ENCODE data around the gene CCDC71.

CCDC71 gene

GRCh38 chr3:49180116-49180515 is 14.0 kb upstream of the CCDC71 start:
- Histone ChIP-seq H3K9me3 (ENCODE audit: control insufficient read depth, low read depth, low read length) (no peaks in the 10 kb centered on the region), H3K9ac (ENCODE audit: low read length) (no peak overlapping the region), H3K4me3 (ENCODE audit: low read length) (no peak overlapping the region), H3K36me3 (ENCODE audit: control insufficient read depth, low read depth, low read length) (no peaks in the 10 kb centered on the region), H3K27me3 (ENCODE audit: control insufficient read depth, insufficient read depth, low read length) (no peaks in the 10 kb centered on the region), H3K27ac (ENCODE audit: low read length) (no peak overlapping the region), H3K4me1 (ENCODE audit: control insufficient read depth, low read depth, low read length) (no peaks in the 10 kb centered on the region)

GRCh38 chr3:49177073-49177472 is 10.9 kb upstream of the CCDC71 start:
- peaks cover 20% of the 10 kb centered on the region for H3K4me1 ChIP-seq (ENCODE audit: control insufficient read depth, low read depth, low read length)
- H3K27me3 ChIP-seq (ENCODE audit: control insufficient read depth, insufficient read depth, low read length): no peaks in the 10 kb centered on the region
- no peak overlapping the region for H3K27ac ChIP-seq (ENCODE audit: low read length)
- no peaks in the 10 kb centered on the region for H3K36me3 ChIP-seq (ENCODE audit: control insufficient read depth, low read depth, low read length)
- no peaks in the 10 kb centered on the region for H3K9me3 ChIP-seq (ENCODE audit: control insufficient read depth, low read depth, low read length)
- H3K4me3 ChIP-seq (ENCODE audit: low read length): no peak overlapping the region
- H3K9ac ChIP-seq (ENCODE audit: low read length): no peak overlapping the region

- Histone ChIP-seq H3K4me3 (ENCODE audit: low read length) (no peak overlapping the region), H3K36me3 (ENCODE audit: control insufficient read depth, low read depth, low read length) (no peaks in the 10 kb centered on the region), H3K9me3 (ENCODE audit: control insufficient read depth, low read depth, low read length) (no peaks in the 10 kb centered on the region), H3K4me1 (ENCODE audit: control insufficient read depth, low read depth, low read length) (peaks cover 27% of the 10 kb centered on the region), H3K27me3 (ENCODE audit: control insufficient read depth, insufficient read depth, low read length) (no peaks in the 10 kb centered on the region), H3K27ac (ENCODE audit: low read length) (no peak overlapping the region), H3K9ac (ENCODE audit: low read length) (no peak overlapping the region)
These were observed 9.4 kb upstream of the CCDC71 start for GRCh38 chr3:49175530-49175929.

GRCh38 chr3:49174397-49174985 is 8.4 kb upstream of the CCDC71 start:
- H3K9ac ChIP-seq (ENCODE audit: low read length): peak overlapping the region; percentile 24
- H3K27ac ChIP-seq (ENCODE audit: low read length): no peak overlapping the region
- H3K4me3 ChIP-seq (ENCODE audit: low read length): peak overlapping the region; percentile 23
- H3K9me3 ChIP-seq (ENCODE audit: control insufficient read depth, low read depth, low read length): no peaks in the 10 kb centered on the region
- H3K4me1 ChIP-seq (ENCODE audit: control insufficient read depth, low read depth, low read length): peaks cover 28% of the 10 kb centered on the region
- no peaks in the 10 kb centered on the region for H3K36me3 ChIP-seq (ENCODE audit: control insufficient read depth, low read depth, low read length)
- H3K27me3 ChIP-seq (ENCODE audit: control insufficient read depth, insufficient read depth, low read length): no peaks in the 10 kb centered on the region

- H3K27ac ChIP-seq (ENCODE audit: low read length): peak overlapping the region; percentile 15
- H3K36me3 ChIP-seq (ENCODE audit: control insufficient read depth, low read depth, low read length): no peaks in the 10 kb centered on the region
- peak overlapping the region; percentile 24 for H3K9ac ChIP-seq (ENCODE audit: low read length)
- H3K27me3 ChIP-seq (ENCODE audit: control insufficient read depth, insufficient read depth, low read length): no peaks in the 10 kb centered on the region
- H3K4me3 ChIP-seq (ENCODE audit: low read length): peak overlapping the region; percentile 23
- H3K4me1 ChIP-seq (ENCODE audit: control insufficient read depth, low read depth, low read length): peaks cover 28% of the 10 kb centered on the region
- no peaks in the 10 kb centered on the region for H3K9me3 ChIP-seq (ENCODE audit: control insufficient read depth, low read depth, low read length)
These were observed 7.7 kb upstream of the CCDC71 start for GRCh38 chr3:49173792-49174170.

GRCh38 chr3:49173116-49173791 is 7.1 kb upstream of the CCDC71 start:
- H3K27me3 ChIP-seq (ENCODE audit: control insufficient read depth, insufficient read depth, low read length): no peaks in the 10 kb centered on the region
- no peaks in the 10 kb centered on the region for H3K36me3 ChIP-seq (ENCODE audit: control insufficient read depth, low read depth, low read length)
- H3K4me1 ChIP-seq (ENCODE audit: control insufficient read depth, low read depth, low read length): peaks cover 28% of the 10 kb centered on the region
- peak overlapping the region; percentile 29 for H3K27ac ChIP-seq (ENCODE audit: low read length)
- peak overlapping the region; percentile 24 for H3K9ac ChIP-seq (ENCODE audit: low read length)
- no peaks in the 10 kb centered on the region for H3K9me3 ChIP-seq (ENCODE audit: control insufficient read depth, low read depth, low read length)
- H3K4me3 ChIP-seq (ENCODE audit: low read length): peak overlapping the region; percentile 23

GRCh38 chr3:49172551-49173041 is 6.5 kb upstream of the CCDC71 start:
- Histone ChIP-seq H3K4me3 (ENCODE audit: low read length) (peak overlapping the region; percentile 83), H3K9me3 (ENCODE audit: control insufficient read depth, low read depth, low read length) (no peaks in the 10 kb centered on the region), H3K27ac (ENCODE audit: low read length) (no peak overlapping the region), H3K36me3 (ENCODE audit: control insufficient read depth, low read depth, low read length) (no peaks in the 10 kb centered on the region), H3K9ac (ENCODE audit: low read length) (no peak overlapping the region), H3K27me3 (ENCODE audit: control insufficient read depth, insufficient read depth, low read length) (no peaks in the 10 kb centered on the region), H3K4me1 (ENCODE audit: control insufficient read depth, low read depth, low read length) (peaks cover 28% of the 10 kb centered on the region)

GRCh38 chr3:49171775-49172500 is 5.8 kb upstream of the CCDC71 start:
- no peak overlapping the region for H3K27ac ChIP-seq (ENCODE audit: low read length)
- H3K27me3 ChIP-seq (ENCODE audit: control insufficient read depth, insufficient read depth, low read length): no peaks in the 10 kb centered on the region
- H3K4me1 ChIP-seq (ENCODE audit: control insufficient read depth, low read depth, low read length): peaks cover 28% of the 10 kb centered on the region
- H3K9ac ChIP-seq (ENCODE audit: low read length): peak overlapping the region; percentile 57
- no peaks in the 10 kb centered on the region for H3K9me3 ChIP-seq (ENCODE audit: control insufficient read depth, low read depth, low read length)
- H3K4me3 ChIP-seq (ENCODE audit: low read length): peak overlapping the region; percentile 83
- no peaks in the 10 kb centered on the region for H3K36me3 ChIP-seq (ENCODE audit: control insufficient read depth, low read depth, low read length)

GRCh38 chr3:49171119-49171774 is 5.1 kb upstream of the CCDC71 start, which contains the start of gene KLHDC8B:
KLHDC8B (plus strand) TSS chr3:49171598; CDS start chr3:49172770, 1,172 bp downstream.
- Histone ChIP-seq H3K9ac (ENCODE audit: low read length) (peak within 1 kb of the TSS; percentile 57), H3K4me3 (ENCODE audit: low read length) (peak within 1 kb of the TSS; percentile 83), H3K27me3 (ENCODE audit: control insufficient read depth, insufficient read depth, low read length) (no peaks in the 10 kb centered on the region), H3K9me3 (ENCODE audit: control insufficient read depth, low read depth, low read length) (no peaks in the 10 kb centered on the region), H3K4me1 (ENCODE audit: control insufficient read depth, low read depth, low read length) (peaks cover 33% of the 10 kb centered on the region), H3K27ac (ENCODE audit: low read length) (no peak within 1 kb of the TSS), H3K36me3 (ENCODE audit: control insufficient read depth, low read depth, low read length) (no peaks in the 10 kb centered on the region)

GRCh38 chr3:49170744-49171118 is 4.6 kb upstream of the CCDC71 start:
- H3K27ac ChIP-seq (ENCODE audit: low read length): no peak overlapping the region
- H3K4me3 ChIP-seq (ENCODE audit: low read length): peak overlapping the region; percentile 83
- no peaks in the 10 kb centered on the region for H3K27me3 ChIP-seq (ENCODE audit: control insufficient read depth, insufficient read depth, low read length)
- no peaks in the 10 kb centered on the region for H3K9me3 ChIP-seq (ENCODE audit: control insufficient read depth, low read depth, low read length)
- no peaks in the 10 kb centered on the region for H3K36me3 ChIP-seq (ENCODE audit: control insufficient read depth, low read depth, low read length)
- H3K9ac ChIP-seq (ENCODE audit: low read length): no peak overlapping the region
- H3K4me1 ChIP-seq (ENCODE audit: control insufficient read depth, low read depth, low read length): peaks cover 33% of the 10 kb centered on the region
